Measurements from ENCODE around the gene PUS10.

- TF ChIP-seq CTCF (conservative IDR thresholded peaks at IDR 0.05; ENCODE audit: low read depth, low read length) (no peak), MAFK (IDR thresholded peaks at IDR 0.05; ENCODE audit: low read depth, low read length) (no peak), POLR2A (IDR thresholded peaks at IDR 0.05; ENCODE audit: low read depth, low read length) (no peak), RAD21 (IDR thresholded peaks at IDR 0.05; ENCODE audit: low read length) (no peak), USF2 (IDR thresholded peaks at IDR 0.05; ENCODE audit: low read depth, low read length) (no peak), BHLHE40 (IDR thresholded peaks at IDR 0.05; ENCODE audit: low read depth, low read length) (no peak)
Observed at GRCh38 chr2:60979231-60979630, 38.8 kb downstream of the PUS10 start.
